ENCODE measurements around the gene KHK.

DNA sequence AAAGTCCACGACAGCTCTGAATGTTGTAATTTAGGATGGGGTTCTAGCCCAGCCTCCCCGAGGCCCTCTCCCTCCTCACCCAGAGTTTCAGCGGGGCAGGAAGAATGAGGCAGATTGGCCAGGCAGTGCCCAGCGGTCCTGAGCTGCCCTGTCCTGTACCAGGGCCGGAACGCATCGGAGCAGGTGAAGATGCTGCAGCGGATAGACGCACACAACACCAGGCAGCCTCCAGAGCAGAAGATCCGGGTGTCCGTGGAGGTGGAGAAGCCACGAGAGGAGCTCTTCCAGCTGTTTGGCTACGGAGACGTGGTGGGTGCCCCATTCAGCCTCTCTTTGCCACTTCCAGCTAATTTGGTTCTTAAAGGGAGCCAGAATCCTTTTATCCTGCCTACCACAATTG, 10.8 kb downstream of the KHK start:
- TF ChIP-seq CTCF (IDR thresholded peaks at IDR 0.05): no peak
- TF ChIP-seq POLR2A (IDR thresholded peaks at IDR 0.05): no peak

Measured in prostate gland (tissue), 2 donors.